WERI-Rb-1 (cell line): ENCODE measurements around the gene NARS2.

Source experiments
- DNase-seq: peaks from one replicate; pipeline ENCODE4 v3.0.0-alpha.2; 2020
- H3K27ac ChIP-seq: fragments of 250-450 bp; sonication (Bioruptor Pico); 2 replicates; pipeline ENCODE4 v1.5.1; 2020; ENCODE audit warnings: mild to moderate bottlenecking, moderate library complexity
- H3K27me3 ChIP-seq: fragments of 250-450 bp; sonication (Bioruptor Pico); 2 replicates; pipeline ENCODE4 v1.5.1; 2021; ENCODE audit warnings: mild to moderate bottlenecking, low read depth, moderate library complexity; ENCODE audit not compliant: insufficient read depth, severe bottlenecking
- H3K36me3 ChIP-seq: fragments of 250-450 bp; sonication (Bioruptor Pico); 2 replicates; pipeline ENCODE4 v1.5.1; 2020; ENCODE audit warnings: mild to moderate bottlenecking, moderate library complexity
- H3K4me3 ChIP-seq: 2 replicates; pipeline ENCODE4 v1.5.1; 2011; ENCODE audit warnings: low read depth, mild to moderate bottlenecking, control low read depth, low read length
- H3K9me3 ChIP-seq: fragments of 250-450 bp; sonication (Bioruptor Pico); 2 replicates; pipeline ENCODE4 v1.5.1; 2021; ENCODE audit warnings: mild to moderate bottlenecking, moderate library complexity; ENCODE audit not compliant: severe bottlenecking
- TF ChIP-seq, protein P1 (sequence below): IDR thresholded peaks from 2 replicates; pipeline ENCODE4 v1.5.1; 2011; ENCODE audit warnings: low read depth, mild to moderate bottlenecking, control low read depth, inconsistent platforms, low read length

The NARS2 gene

DNA sequence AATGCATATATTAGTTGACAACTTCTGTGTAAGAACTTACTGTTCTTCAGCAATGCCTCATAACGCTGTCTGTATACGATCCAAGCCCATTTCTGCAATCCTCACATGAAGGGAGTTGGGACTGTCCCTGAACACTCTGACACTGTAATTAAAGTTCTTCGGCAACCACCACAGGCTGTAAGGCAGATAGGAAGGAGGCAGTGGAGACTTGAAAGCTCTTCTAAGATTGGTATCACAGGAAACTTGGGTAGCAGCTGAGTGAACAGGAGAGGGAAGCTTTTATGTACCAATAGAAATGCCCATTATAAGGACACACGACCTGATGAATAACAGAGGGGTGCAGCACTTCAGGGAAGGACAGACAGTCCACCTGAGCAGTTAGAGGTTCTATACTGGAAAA lies 145.0 kb downstream of the NARS2 start:
- TF ChIP-seq, protein P1, sequence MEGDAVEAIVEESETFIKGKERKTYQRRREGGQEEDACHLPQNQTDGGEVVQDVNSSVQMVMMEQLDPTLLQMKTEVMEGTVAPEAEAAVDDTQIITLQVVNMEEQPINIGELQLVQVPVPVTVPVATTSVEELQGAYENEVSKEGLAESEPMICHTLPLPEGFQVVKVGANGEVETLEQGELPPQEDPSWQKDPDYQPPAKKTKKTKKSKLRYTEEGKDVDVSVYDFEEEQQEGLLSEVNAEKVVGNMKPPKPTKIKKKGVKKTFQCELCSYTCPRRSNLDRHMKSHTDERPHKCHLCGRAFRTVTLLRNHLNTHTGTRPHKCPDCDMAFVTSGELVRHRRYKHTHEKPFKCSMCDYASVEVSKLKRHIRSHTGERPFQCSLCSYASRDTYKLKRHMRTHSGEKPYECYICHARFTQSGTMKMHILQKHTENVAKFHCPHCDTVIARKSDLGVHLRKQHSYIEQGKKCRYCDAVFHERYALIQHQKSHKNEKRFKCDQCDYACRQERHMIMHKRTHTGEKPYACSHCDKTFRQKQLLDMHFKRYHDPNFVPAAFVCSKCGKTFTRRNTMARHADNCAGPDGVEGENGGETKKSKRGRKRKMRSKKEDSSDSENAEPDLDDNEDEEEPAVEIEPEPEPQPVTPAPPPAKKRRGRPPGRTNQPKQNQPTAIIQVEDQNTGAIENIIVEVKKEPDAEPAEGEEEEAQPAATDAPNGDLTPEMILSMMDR: no peak
- no peak overlapping the region for H3K4me3 ChIP-seq
- H3K27ac ChIP-seq: no peak overlapping the region
- H3K27me3 ChIP-seq: no peaks in the 10 kb centered on the region
- H3K36me3 ChIP-seq: no peaks in the 10 kb centered on the region
- H3K9me3 ChIP-seq: no peaks in the 10 kb centered on the region
- no peak for DNase-seq

DNA sequence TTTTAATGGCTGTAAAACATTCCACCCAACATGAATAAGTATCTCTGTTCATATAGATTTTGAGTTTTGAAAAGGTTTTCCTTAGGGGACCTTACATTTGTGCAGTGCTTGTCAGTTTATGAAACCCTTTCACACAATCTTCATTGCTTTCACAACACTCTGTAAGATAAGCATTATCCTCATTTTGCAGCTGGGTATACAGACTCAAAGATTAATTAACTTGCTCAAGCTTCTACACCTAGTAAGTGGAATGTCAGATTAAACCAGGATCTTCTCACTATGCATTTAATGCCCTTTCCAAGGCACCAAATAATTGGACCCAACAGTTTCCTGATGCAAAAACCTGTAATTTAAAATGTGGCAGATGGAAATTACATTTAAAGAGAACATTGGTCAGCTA lies 145.5 kb downstream of the NARS2 start:
- H3K36me3 ChIP-seq: no peaks in the 10 kb centered on the region
- H3K9me3 ChIP-seq: no peaks in the 10 kb centered on the region
- TF ChIP-seq, protein P1: no peak
- H3K27ac ChIP-seq: no peak overlapping the region
- H3K27me3 ChIP-seq: no peaks in the 10 kb centered on the region
- no peak for DNase-seq
- no peak overlapping the region for H3K4me3 ChIP-seq

DNA sequence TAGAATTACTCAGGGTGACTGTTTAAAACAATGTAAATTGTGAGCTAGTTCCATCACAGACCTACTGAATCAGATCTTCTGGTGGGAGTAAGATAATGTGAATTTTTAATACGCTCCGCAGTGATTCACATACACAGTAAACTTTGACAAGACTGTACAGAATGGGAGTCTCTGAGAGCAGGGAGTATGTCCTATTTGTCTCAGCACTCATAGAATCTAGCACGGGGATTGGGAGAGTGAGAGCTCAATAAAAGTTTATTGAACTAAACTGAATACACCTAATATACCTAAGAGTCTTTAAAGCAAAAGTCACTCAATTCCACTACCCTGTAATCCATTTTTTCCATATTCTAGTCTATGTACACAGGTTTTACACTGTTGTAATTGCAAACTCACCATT lies 145.9 kb downstream of the NARS2 start:
- H3K4me3 ChIP-seq: no peak overlapping the region
- H3K27ac ChIP-seq: no peak overlapping the region
- H3K9me3 ChIP-seq: no peaks in the 10 kb centered on the region
- H3K27me3 ChIP-seq: no peaks in the 10 kb centered on the region
- no peak for DNase-seq
- TF ChIP-seq, protein P1: no peak
- H3K36me3 ChIP-seq: no peaks in the 10 kb centered on the region

DNA sequence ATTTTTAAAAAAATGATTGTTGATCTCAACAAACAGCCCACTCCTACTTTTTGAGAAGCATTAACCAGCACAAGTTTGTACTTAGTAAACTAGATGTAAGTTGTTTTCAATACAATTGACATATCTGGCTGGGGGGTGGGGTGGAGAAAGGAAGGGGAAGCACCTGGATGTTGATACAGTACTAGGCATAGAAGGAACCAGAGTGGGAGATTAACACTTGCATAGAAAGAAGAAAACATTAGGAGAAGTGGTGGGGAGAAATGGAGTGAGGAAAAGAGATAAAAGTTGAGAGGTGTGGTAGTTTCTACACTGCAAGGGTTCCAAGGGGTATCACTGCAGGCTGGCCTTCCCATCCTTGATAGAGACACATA lies 146.4 kb downstream of the NARS2 start:
- no peaks in the 10 kb centered on the region for H3K27me3 ChIP-seq
- H3K36me3 ChIP-seq: no peaks in the 10 kb centered on the region
- no peaks in the 10 kb centered on the region for H3K9me3 ChIP-seq
- H3K4me3 ChIP-seq: no peak overlapping the region
- DNase-seq: no peak
- TF ChIP-seq, protein P1: no peak
- no peak overlapping the region for H3K27ac ChIP-seq

- no peaks in the 10 kb centered on the region for H3K27me3 ChIP-seq
- H3K27ac ChIP-seq: no peak overlapping the region
- no peaks in the 10 kb centered on the region for H3K9me3 ChIP-seq
- no peak overlapping the region for H3K4me3 ChIP-seq
- TF ChIP-seq, protein P1: no peak
- no peaks in the 10 kb centered on the region for H3K36me3 ChIP-seq
- DNase-seq: no peak
These were observed 146.9 kb downstream of the NARS2 start for GRCh38 chr11:78427615-78428265.

DNA sequence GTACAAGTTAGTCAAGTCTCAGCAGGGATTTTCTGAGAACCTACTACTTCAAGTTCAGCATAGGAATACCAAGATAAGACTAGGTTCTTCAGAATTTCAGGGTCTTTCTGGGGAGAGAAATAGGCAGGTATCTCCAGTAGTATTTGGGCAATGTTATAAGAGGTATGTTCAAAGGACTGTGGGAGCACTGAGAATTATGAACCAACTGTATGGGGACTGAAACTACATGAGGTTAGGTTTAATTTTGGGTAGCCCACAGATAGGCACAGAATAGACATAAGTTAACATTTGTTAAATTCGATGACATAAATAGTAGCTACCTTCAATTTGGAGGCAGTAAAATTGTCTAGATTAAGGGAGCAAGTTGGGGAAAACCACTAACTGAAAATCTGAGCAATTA lies 147.8 kb downstream of the NARS2 start:
- Histone ChIP-seq H3K4me3 (no peak overlapping the region), H3K36me3 (no peaks in the 10 kb centered on the region), H3K9me3 (no peaks in the 10 kb centered on the region), H3K27ac (no peak overlapping the region), H3K27me3 (no peaks in the 10 kb centered on the region)
- TF ChIP-seq, protein P1: no peak
- DNase-seq: no peak
